Lower lobe of right lung (tissue), 2 donors: Measurements from ENCODE around the gene PPP2R3B. TPM values are rescaled to one million over a fixed set of nuclear protein-coding genes. Genes with fewer than 3 reads are reported as not detected.

Experiments
- ATAC-seq, 2 donors: fragments of 200-7000 bp; cut with Tn5 transposase; one replicate each; pipeline ENCODE4 v1.9.1; 2020 to 2022; ENCODE audit warnings: mild to moderate bottlenecking in 2 of 2, moderate library complexity in 2 of 2
- DNase-seq: peaks from one replicate; pipeline ENCODE4 v3.0.0-alpha.2; 2020
- H3K27ac ChIP-seq: fragments of 200-600 bp; one replicate; pipeline ENCODE4 v1.8.0; 2022
- H3K27me3 ChIP-seq: fragments of 200-600 bp; one replicate; pipeline ENCODE4 v1.8.0; 2022; ENCODE audit warnings: low read depth
- H3K36me3 ChIP-seq: fragments of 200-600 bp; one replicate; pipeline ENCODE4 v1.8.0; 2022; ENCODE audit warnings: mild to moderate bottlenecking
- H3K4me1 ChIP-seq: fragments of 200-600 bp; one replicate; pipeline ENCODE4 v1.8.0; 2022
- H3K4me3 ChIP-seq: fragments of 200-600 bp; one replicate; pipeline ENCODE4 v1.8.0; 2022; ENCODE audit warnings: mild to moderate bottlenecking
- H3K9me3 ChIP-seq: fragments of 200-600 bp; one replicate; pipeline ENCODE4 v1.8.0; 2022
- intact Hi-C: fragments of 100-400 bp; cut with DNase I; formaldehyde crosslinking; loops from one replicate; pipeline ENCODE4 v1.11.0; 2022
- total RNA-seq: library from RNA; stranded (reverse); fragmentation: NEBNext Ultra II Directional; extraction: Animal tissue kit (Norgen Biotek cat#: 25700); gene quantifications from one replicate; pipeline ENCODE4 v1.2.1, GENCODE V29; 2021
- TF ChIP-seq, protein P1 (sequence below): fragments of 200-600 bp; IDR thresholded peaks from one replicate; pipeline ENCODE4 v1.8.0; 2022; ENCODE audit warnings: antibody characterized with exemption, mild to moderate bottlenecking
- donor health status: DM: no; HTN: yes; CAD: no; lungs with severe emphysema.

PPP2R3B gene
- total RNA-seq, 1 donor from 2014 or later = 11.2 TPM

DNA sequence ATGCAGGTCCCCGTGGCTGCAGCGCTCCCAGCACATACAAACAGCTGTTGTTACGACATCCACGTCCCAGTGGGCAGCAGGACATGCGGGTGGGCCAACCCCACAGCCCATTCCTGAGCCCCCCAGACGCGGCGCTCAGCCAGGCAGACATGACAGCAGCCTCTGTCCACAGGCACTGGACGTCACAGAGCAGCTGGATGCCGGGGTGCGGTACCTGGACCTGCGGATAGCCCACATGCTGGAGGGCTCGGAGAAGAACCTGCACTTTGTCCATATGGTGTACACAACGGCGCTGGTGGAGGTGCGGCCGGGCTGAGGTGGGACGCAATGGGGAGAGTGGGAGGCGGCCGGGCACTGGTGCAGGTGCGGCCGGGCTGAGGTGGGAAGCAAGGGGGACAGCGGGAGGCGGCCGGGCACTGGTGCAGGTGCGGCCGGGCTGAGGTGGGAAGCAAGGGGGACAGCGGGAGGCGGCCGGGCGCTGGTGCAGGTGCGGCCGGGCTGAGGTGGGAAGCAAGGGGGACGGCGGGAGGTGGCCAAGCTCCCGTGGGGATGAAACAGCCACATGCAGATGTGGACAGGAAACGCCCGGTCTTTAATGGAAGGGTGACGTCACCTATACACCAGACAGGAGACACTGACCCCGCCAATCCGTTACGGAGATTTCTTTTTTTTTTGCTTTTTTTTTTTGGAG is 96.1 kb downstream of the PPP2R3B start:
- H3K36me3 ChIP-seq = peaks cover 86% of the 10 kb centered on the region

GRCh38 chrX:288561-288991 is 98.1 kb downstream of the PPP2R3B start:
- no peak for ATAC-seq
- TF ChIP-seq, protein P1, sequence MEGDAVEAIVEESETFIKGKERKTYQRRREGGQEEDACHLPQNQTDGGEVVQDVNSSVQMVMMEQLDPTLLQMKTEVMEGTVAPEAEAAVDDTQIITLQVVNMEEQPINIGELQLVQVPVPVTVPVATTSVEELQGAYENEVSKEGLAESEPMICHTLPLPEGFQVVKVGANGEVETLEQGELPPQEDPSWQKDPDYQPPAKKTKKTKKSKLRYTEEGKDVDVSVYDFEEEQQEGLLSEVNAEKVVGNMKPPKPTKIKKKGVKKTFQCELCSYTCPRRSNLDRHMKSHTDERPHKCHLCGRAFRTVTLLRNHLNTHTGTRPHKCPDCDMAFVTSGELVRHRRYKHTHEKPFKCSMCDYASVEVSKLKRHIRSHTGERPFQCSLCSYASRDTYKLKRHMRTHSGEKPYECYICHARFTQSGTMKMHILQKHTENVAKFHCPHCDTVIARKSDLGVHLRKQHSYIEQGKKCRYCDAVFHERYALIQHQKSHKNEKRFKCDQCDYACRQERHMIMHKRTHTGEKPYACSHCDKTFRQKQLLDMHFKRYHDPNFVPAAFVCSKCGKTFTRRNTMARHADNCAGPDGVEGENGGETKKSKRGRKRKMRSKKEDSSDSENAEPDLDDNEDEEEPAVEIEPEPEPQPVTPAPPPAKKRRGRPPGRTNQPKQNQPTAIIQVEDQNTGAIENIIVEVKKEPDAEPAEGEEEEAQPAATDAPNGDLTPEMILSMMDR = no peak

More for the DNA sequence above, 96.1 kb downstream of the PPP2R3B start:
- Histone ChIP-seq H3K27ac (no peak overlapping the region), H3K4me1 (no peaks in the 10 kb centered on the region), H3K9me3 (no peaks in the 10 kb centered on the region), H3K4me3 (no peak overlapping the region), H3K27me3 (no peaks in the 10 kb centered on the region)
- TF ChIP-seq, protein P1 = no peak
- peak; percentile 45 for DNase-seq
- no peak for ATAC-seq
- intact Hi-C loops = no loop called here

DNA sequence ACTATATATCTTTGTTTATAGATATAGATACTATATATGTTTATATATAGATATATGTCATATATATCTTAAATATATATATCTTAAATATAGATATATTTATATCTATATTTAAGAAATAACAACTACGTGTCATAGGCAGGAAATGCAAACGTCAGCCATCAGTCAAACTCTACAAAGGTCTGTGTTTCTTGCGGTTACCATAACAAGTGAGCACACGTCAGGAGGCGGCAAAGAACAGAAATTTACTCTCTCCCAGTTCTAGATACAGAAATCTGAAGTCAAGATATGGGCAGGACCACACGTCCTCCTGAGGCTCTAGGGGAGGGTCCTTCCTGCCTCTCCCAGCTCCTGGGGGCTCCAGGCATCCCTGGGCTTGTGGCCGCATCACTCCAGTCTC is 99.0 kb downstream of the PPP2R3B start:
- Histone ChIP-seq H3K36me3 (peaks cover 71% of the 10 kb centered on the region), H3K4me1 (no peaks in the 10 kb centered on the region), H3K4me3 (no peak overlapping the region), H3K27ac (no peak overlapping the region), H3K9me3 (no peaks in the 10 kb centered on the region), H3K27me3 (no peaks in the 10 kb centered on the region)
- ATAC-seq (no peak), DNase-seq (no peak)
- intact Hi-C loops = no loop called here
- TF ChIP-seq, protein P1 = no peak

More at GRCh38 chrX:288561-288991, 98.1 kb downstream of the PPP2R3B start:
- Histone ChIP-seq H3K27ac (no peak overlapping the region), H3K36me3 (peaks cover 80% of the 10 kb centered on the region), H3K9me3 (no peaks in the 10 kb centered on the region), H3K27me3 (no peaks in the 10 kb centered on the region), H3K4me3 (no peak overlapping the region), H3K4me1 (no peaks in the 10 kb centered on the region)
- intact Hi-C loops = no loop called here
- peak; percentile 35 for DNase-seq

DNA sequence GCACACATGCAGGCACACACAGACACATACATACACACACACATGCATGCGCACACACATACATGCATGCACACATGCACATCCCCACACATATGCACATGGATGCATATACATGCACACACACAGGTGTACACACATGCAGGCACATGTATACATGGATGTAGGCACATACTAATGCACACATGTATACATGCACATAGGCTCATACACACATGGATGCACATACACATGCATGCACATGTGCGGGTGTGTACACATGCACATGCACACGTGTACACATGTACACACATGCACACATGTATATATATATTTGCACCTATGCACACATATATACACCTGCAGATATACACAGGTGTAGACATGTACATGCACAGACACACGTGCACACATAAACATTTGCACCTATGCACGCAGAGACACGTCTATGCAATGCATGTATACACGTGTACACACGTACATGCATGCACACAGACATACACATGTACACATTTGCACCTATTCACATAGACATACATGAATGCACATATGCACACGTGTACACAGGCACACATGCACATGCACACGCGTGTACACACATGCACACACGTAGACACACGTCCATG is 101.5 kb downstream of the PPP2R3B start:
- intact Hi-C loops = no loop called here
- no peak overlapping the region for H3K4me3 ChIP-seq
- H3K27ac ChIP-seq = no peak overlapping the region
- H3K27me3 ChIP-seq = no peaks in the 10 kb centered on the region
- peaks cover 4% of the 10 kb centered on the region for H3K4me1 ChIP-seq
- TF ChIP-seq, protein P1 = no peak
- no peak for ATAC-seq
- DNase-seq = peak; percentile 7
- H3K36me3 ChIP-seq = peaks cover 49% of the 10 kb centered on the region
- no peaks in the 10 kb centered on the region for H3K9me3 ChIP-seq

Other genes with a start within 250 kb of the PPP2R3B start
- 23.7 TPM for gene PLCXD1, start 105.5 kb downstream of the PPP2R3B start, total RNA-seq
- 47.1 TPM for gene GTPBP6, start 68.1 kb downstream of the PPP2R3B start, total RNA-seq
- gene SHOX, start 243.9 kb upstream of the PPP2R3B start, total RNA-seq = not detected